ENCODE measurements around the gene RGS11.

The RGS11 gene

GRCh38 chr16:228151-228851 is 47.4 kb downstream of the RGS11 start:
- no peak for DNase-seq

- DNase-seq = no peak
Measured at GRCh38 chr16:220021-220420, 55.7 kb downstream of the RGS11 start.

Data from activated CD4-positive, CD25-positive, alpha-beta regulatory T cell treated with anti-CD3 and anti-CD28 coated beads, Interleukin-2, amount 50 U/mL, for 72 hours (primary cell).